GM23248 (cell line): ENCODE results near the gene ZBTB3.

ENCODE experiments used
- EZH2 ChIP-seq: fragments of 200-600 bp; sonication (generic); IDR thresholded peaks from 2 replicates; pipeline ENCODE4 v1.6.1; 2018; ENCODE audit warnings: antibody characterized with exemption, mild to moderate bottlenecking; ENCODE audit not compliant: insufficient read depth, poor library complexity, severe bottlenecking
- EZH2phosphoT487 ChIP-seq: fragments of 200-600 bp; sonication (generic); IDR thresholded peaks from 2 replicates; pipeline ENCODE4 v1.6.1; 2018; ENCODE audit warnings: antibody characterized with exemption, moderate library complexity, mild to moderate bottlenecking, low read depth; ENCODE audit not compliant: insufficient read depth

DNA sequence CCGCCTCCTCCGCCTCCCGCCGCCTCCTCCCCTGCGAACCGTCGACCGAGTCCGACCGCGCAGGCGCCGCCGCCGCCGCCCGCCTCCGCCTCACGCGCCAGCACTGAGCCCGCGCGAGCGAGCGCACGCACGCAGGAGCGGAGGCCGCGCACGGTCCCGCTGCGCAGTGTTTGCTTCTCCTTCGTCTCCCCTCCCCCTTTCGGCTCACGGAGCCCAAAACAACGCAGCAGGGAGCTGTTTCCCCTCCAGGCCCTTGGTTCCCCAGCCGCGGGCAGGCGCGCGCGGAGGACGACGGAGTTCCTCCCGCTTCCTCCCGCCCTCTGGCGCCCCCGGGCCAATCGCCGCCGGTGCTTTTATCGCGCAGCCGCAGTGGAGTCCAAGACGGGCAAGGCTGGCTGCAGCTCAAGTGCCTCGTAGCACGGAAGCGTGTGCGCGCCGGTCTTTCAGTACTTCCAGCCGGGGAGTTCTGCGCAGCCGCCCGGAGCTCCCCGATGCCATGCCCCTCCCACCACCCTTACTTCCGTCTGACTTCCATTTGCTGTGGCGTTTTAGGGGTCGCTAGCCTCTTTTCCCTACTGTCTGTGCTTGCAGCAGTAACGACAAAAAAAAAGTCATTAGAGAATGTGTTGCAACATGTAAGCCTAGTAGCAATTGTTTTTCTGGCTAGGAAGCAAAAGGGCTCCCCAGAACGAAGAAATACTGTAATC, 26.6 kb downstream of the ZBTB3 start, which contains the start of gene HNRNPUL2:
- no peak for TF ChIP-seq EZH2
- TF ChIP-seq EZH2phosphoT487 = no peak
